ENCODE measurements around the gene SYCP1. TPM values are rescaled to one million over a fixed set of nuclear protein-coding genes. Genes with fewer than 3 reads are reported as not detected.
"Not testable (repeated sequence)": the region's sequence is repeated elsewhere in the genome, so short reads cannot be mapped to it uniquely, and the experiment has no call there.

The SYCP1 gene
- total RNA-seq, 4 donors from 2014 or later, result not detected

- Histone ChIP-seq H3K27ac (no peak overlapping the region), H3K36me3 (no peaks in the 10 kb centered on the region), H3K9me3 (no peaks in the 10 kb centered on the region), H3K4me1 (no peaks in the 10 kb centered on the region), H3K4me3 (no peak overlapping the region), H3K27me3 (peaks cover 0 to 9% (median 0%) of the 10 kb centered on the region in 4 donors)
- intact Hi-C loops (cut with DNase I), result no loop called here
- no peak for DNase-seq
- WGBS, 2 donors, result 65 to 71% methylated on average over 1 of the region's 1 CpG
- no peak for TF ChIP-seq POLR2A (IDR thresholded peaks at IDR 0.05)
- no peak for TF ChIP-seq CTCF (IDR thresholded peaks at IDR 0.05)
Measured at GRCh38 chr1:114903480-114903879, 48.8 kb downstream of the SYCP1 start.

- H3K9me3 ChIP-seq; H3K4me3 ChIP-seq; intact Hi-C loops (cut with DNase I); H3K36me3 ChIP-seq; DNase-seq; H3K27ac ChIP-seq; H3K4me1 ChIP-seq: not testable (repeated sequence)
- WGBS, 2 donors, result 35 to 65% methylated on average over 4 of the region's 4 CpGs
- H3K27me3 ChIP-seq, result peaks cover 0 to 16% (median 0%) of the 10 kb centered on the region in 4 donors
Measured at GRCh38 chr1:114915720-114916119, 61.1 kb downstream of the SYCP1 start.

- Histone ChIP-seq H3K9me3 (no peaks in the 10 kb centered on the region), H3K4me3 (no peak overlapping the region), H3K36me3 (no peaks in the 10 kb centered on the region), H3K27ac (no peak overlapping the region), H3K27me3 (peaks cover 0 to 4% (median 0%) of the 10 kb centered on the region in 4 donors), H3K4me1 (no peaks in the 10 kb centered on the region)
- no peak for DNase-seq
- TF ChIP-seq CTCF (IDR thresholded peaks at IDR 0.05) (no peak), POLR2A (IDR thresholded peaks at IDR 0.05) (no peak)
- intact Hi-C loops (cut with DNase I), result no loop called here
Measured at GRCh38 chr1:114926607-114927006, 71.9 kb downstream of the SYCP1 start.

GRCh38 chr1:114927401-114927800, 72.7 kb downstream of the SYCP1 start:
- H3K27me3 ChIP-seq, result peaks cover 0 to 4% (median 0%) of the 10 kb centered on the region in 4 donors
- no peak for DNase-seq
- no peak for TF ChIP-seq POLR2A (IDR thresholded peaks at IDR 0.05)
- TF ChIP-seq CTCF (IDR thresholded peaks at IDR 0.05), result no peak
- intact Hi-C loops (cut with DNase I), result no loop called here
- no peaks in the 10 kb centered on the region for H3K36me3 ChIP-seq
- H3K27ac ChIP-seq, result no peak overlapping the region
- 68 to 80% methylated on average over 1 of the region's 1 CpG for WGBS, 2 donors
- no peaks in the 10 kb centered on the region for H3K4me1 ChIP-seq
- H3K9me3 ChIP-seq, result no peaks in the 10 kb centered on the region
- H3K4me3 ChIP-seq, result no peak overlapping the region

- intact Hi-C loops (cut with DNase I), result no loop called here
- Histone ChIP-seq H3K27ac (no peak overlapping the region), H3K27me3 (peaks cover 0 to 13% (median 0%) of the 10 kb centered on the region in 4 donors), H3K4me1 (no peaks in the 10 kb centered on the region), H3K9me3 (no peaks in the 10 kb centered on the region), H3K36me3 (no peaks in the 10 kb centered on the region), H3K4me3 (no peak overlapping the region)
- DNase-seq, result no peak
- WGBS, 2 donors, result 67 to 80% methylated on average over 1 of the region's 1 CpG
- TF ChIP-seq CTCF (IDR thresholded peaks at IDR 0.05) (peak in 2 of 6 experiments; percentile 16 to 33), POLR2A (IDR thresholded peaks at IDR 0.05) (no peak)
Measured at GRCh38 chr1:114956570-114956969, 101.9 kb downstream of the SYCP1 start.

- intact Hi-C loops (cut with DNase I), result no loop called here
- TF ChIP-seq CTCF (IDR thresholded peaks at IDR 0.05), result no peak
- TF ChIP-seq POLR2A (IDR thresholded peaks at IDR 0.05), result no peak
- Histone ChIP-seq H3K27me3 (peaks cover 0 to 13% (median 0%) of the 10 kb centered on the region in 4 donors), H3K27ac (no peak overlapping the region), H3K4me3 (no peak overlapping the region), H3K36me3 (no peaks in the 10 kb centered on the region), H3K4me1 (no peaks in the 10 kb centered on the region), H3K9me3 (no peaks in the 10 kb centered on the region)
- no peak for DNase-seq
Measured at GRCh38 chr1:114959423-114959822, 104.8 kb downstream of the SYCP1 start.

Measured in esophagus squamous epithelium (tissue), 5 donors.